Common myeloid progenitor, CD34-positive (primary cell): ENCODE data around the gene PRKCE.

Source experiments
- CTCF ChIA-PET: fragments of 350-600 bp; sonication (Branson Sonifier 250); formaldehyde crosslinking; loops from one replicate; lab custom pipeline; 2021; ENCODE audit warnings: antibody characterized with exemption; lab: Charles Lee
- POLR2A ChIA-PET: fragments of 350-600 bp; sonication (Branson Sonifier 250); formaldehyde crosslinking; loops from one replicate; lab custom pipeline; 2021; ENCODE audit warnings: antibody characterized with exemption; lab: Charles Lee
- DNase-seq, 3 donors: peaks; one replicate each; pipeline versions ENCODE4 v3.0.0 to v3.0.0-alpha.2; 2013
- H3K27ac ChIP-seq, 2 experiments: 1 replicate in 1 of 2; 2 replicates in 1 of 2; pipeline ENCODE4 v1.7.0; 2013; ENCODE audit warnings: inconsistent platforms in 2 of 2, low read length in 2 of 2, mild to moderate bottlenecking in 2 of 2, low read depth in 1 of 2, moderate library complexity in 1 of 2; ENCODE audit not compliant: severe bottlenecking in 2 of 2, insufficient read depth in 1 of 2, poor library complexity in 1 of 2
- H3K27me3 ChIP-seq, 5 experiments: replicated peaks in 2 of 5; 1 replicate in 3 of 5; 2 replicates in 2 of 5; pipeline versions ENCODE4 v1.6.1 to v1.7.0; 2013; ENCODE audit warnings: low read length in 4 of 5, mild to moderate bottlenecking in 2 of 5, moderate library complexity in 2 of 5, inconsistent platforms in 1 of 5; ENCODE audit not compliant: insufficient read depth in 5 of 5, control insufficient read depth in 4 of 5
- H3K36me3 ChIP-seq, 4 experiments: 1 replicate in 2 of 4; 2 replicates in 2 of 4; pipeline versions ENCODE4 v1.6.1 to v1.7.0; 2013; ENCODE audit warnings: low read length in 3 of 4, control low read depth in 1 of 4, mild to moderate bottlenecking in 1 of 4; ENCODE audit not compliant: control insufficient read depth in 4 of 4, insufficient read depth in 4 of 4
- H3K4me1 ChIP-seq, 4 experiments: 1 replicate in 3 of 4; 2 replicates in 1 of 4; pipeline versions ENCODE4 v1.6.1 to v1.7.1; 2013; ENCODE audit warnings: low read length in 3 of 4, mild to moderate bottlenecking in 3 of 4, control low read depth in 1 of 4, inconsistent platforms in 1 of 4, moderate library complexity in 1 of 4; ENCODE audit not compliant: control insufficient read depth in 4 of 4, insufficient read depth in 4 of 4; ENCODE audit errors: control extremely low read depth in 1 of 4
- H3K4me3 ChIP-seq, 7 experiments: 1 replicate in 4 of 7; 2 replicates in 3 of 7; pipeline versions ENCODE4 v1.5.1 to v1.7.0; 2013; ENCODE audit warnings: mild to moderate bottlenecking in 7 of 7, low read length in 6 of 7, moderate library complexity in 6 of 7, inconsistent platforms in 2 of 7, low read depth in 2 of 7, control low read depth in 1 of 7; ENCODE audit not compliant: insufficient read depth in 4 of 7, control insufficient read depth in 1 of 7; ENCODE audit errors: extremely low read depth in 1 of 7
- H3K9me3 ChIP-seq, 5 experiments: 1 replicate in 4 of 5; 2 replicates in 1 of 5; pipeline versions ENCODE4 v1.6.1 to v1.7.1; 2013; ENCODE audit warnings: low read length in 4 of 5, mild to moderate bottlenecking in 2 of 5, inconsistent platforms in 1 of 5, low read depth in 1 of 5, moderate library complexity in 1 of 5; ENCODE audit not compliant: control insufficient read depth in 4 of 5, insufficient read depth in 2 of 5; ENCODE audit errors: control extremely low read depth in 1 of 5
- WGBS: methylation state at CpG from one replicate; pipeline ENCODE4 v1.1.5; 2013; ENCODE audit not compliant: insufficient coverage; 5-methylcytosine and 5-hydroxymethylcytosine counted together

Gene PRKCE

GRCh38 chr2:46231721-46232120 is 580.2 kb downstream of the PRKCE start:
- WGBS = 96% methylated on average over 5 of the region's 5 CpGs
- POLR2A ChIA-PET = no interaction called here
- CTCF ChIA-PET = interaction anchor here (0.7 to 4.3 kb wide), 7 partner anchors 10 to 230 kb away, joined by 3 to 32 read pairs (median 4); no protein-coding TSS in a partner anchor

GRCh38 chr2:46232860-46233259 is 581.4 kb downstream of the PRKCE start:
- H3K4me1 ChIP-seq = peaks cover 0 to 33% (median 16%) of the 10 kb centered on the region in 4 experiments
- no peak overlapping the region for H3K4me3 ChIP-seq
- ChIA-PET POLR2A (no interaction called here), CTCF (interaction anchor here (0.8 to 4.3 kb wide), 4 partner anchors 15 to 147 kb away, joined by 4 to 32 read pairs (median 4); no protein-coding TSS in a partner anchor)
- WGBS = 90% methylated on average over 1 of the region's 7 CpGs
- no peaks in the 10 kb centered on the region for H3K36me3 ChIP-seq
- no peak for DNase-seq
- no peaks in the 10 kb centered on the region for H3K9me3 ChIP-seq
- no peaks in the 10 kb centered on the region for H3K27me3 ChIP-seq
- no peak overlapping the region for H3K27ac ChIP-seq

More at GRCh38 chr2:46231721-46232120, 580.2 kb downstream of the PRKCE start:
- H3K27me3 ChIP-seq = no peaks in the 10 kb centered on the region
- H3K36me3 ChIP-seq = no peaks in the 10 kb centered on the region
- H3K27ac ChIP-seq = no peak overlapping the region
- H3K4me3 ChIP-seq = no peak overlapping the region
- H3K9me3 ChIP-seq = no peaks in the 10 kb centered on the region
- DNase-seq = no peak
- H3K4me1 ChIP-seq = peaks cover 0 to 26% (median 14%) of the 10 kb centered on the region in 4 experiments

- H3K27ac ChIP-seq = no peak overlapping the region
- POLR2A ChIA-PET = no interaction called here
Observed at GRCh38 chr2:46236006-46236875, 584.8 kb downstream of the PRKCE start.

GRCh38 chr2:46236876-46237859 is 585.7 kb downstream of the PRKCE start:
- POLR2A ChIA-PET = interaction anchor here (1.3 kb wide), 1 partner anchor 8 kb away, joined by 3 read pairs; no protein-coding TSS in a partner anchor
- H3K36me3 ChIP-seq = no peaks in the 10 kb centered on the region
- WGBS = 89% methylated on average over 1 of the region's 8 CpGs
- H3K27ac ChIP-seq = no peak overlapping the region
- no peaks in the 10 kb centered on the region for H3K9me3 ChIP-seq
- DNase-seq = no peak
- no peaks in the 10 kb centered on the region for H3K27me3 ChIP-seq
- no peak overlapping the region for H3K4me3 ChIP-seq
- CTCF ChIA-PET = interaction anchor here (0.8 to 0.9 kb wide), 2 partner anchors 10 to 127 kb away, joined by 3 read pairs; no protein-coding TSS in a partner anchor
- peaks cover 0 to 20% (median 4%) of the 10 kb centered on the region in 4 experiments for H3K4me1 ChIP-seq

More at GRCh38 chr2:46236006-46236875, 584.8 kb downstream of the PRKCE start:
- H3K9me3 ChIP-seq = no peaks in the 10 kb centered on the region
- no peaks in the 10 kb centered on the region for H3K36me3 ChIP-seq
- no peak for DNase-seq
- WGBS = 71% methylated on average over 3 of the region's 4 CpGs
- H3K27me3 ChIP-seq = no peaks in the 10 kb centered on the region
- peaks cover 0 to 20% (median 4%) of the 10 kb centered on the region in 4 experiments for H3K4me1 ChIP-seq
- CTCF ChIA-PET = interaction anchor here (0.5 to 1.0 kb wide), 5 partner anchors 11 to 128 kb away, joined by 3 read pairs; no protein-coding TSS in a partner anchor
- H3K4me3 ChIP-seq = no peak overlapping the region
